ENCODE data around the gene NEURL3.
A peak's percentile ranks its signal among the peaks of the same experiment; 100 is the strongest.

Gene NEURL3

GRCh38 chr2:96537066-96537733 lies 32.0 kb upstream of the NEURL3 start:
- Histone ChIP-seq H3K27me3 (replicated peaks; ENCODE audit: control insufficient read depth, insufficient read depth, low read length) (no peaks in the 10 kb centered on the region), H3K36me3 (ENCODE audit: control insufficient read depth, insufficient read depth, low read length) (peaks cover 7% of the 10 kb centered on the region), H3K4me3 (replicated peaks; ENCODE audit: low read depth, low read length) (peak overlapping the region; percentile 94)
- TF ChIP-seq CTCF (IDR thresholded peaks at IDR 0.05; ENCODE audit: insufficient read depth, low read length, poor library complexity, severe bottlenecking), result no peak
- peak; percentile 91 for DNase-seq (ENCODE audit: extremely low read depth, insufficient read length)

GRCh38 chr2:96536445-96537065 lies 31.4 kb upstream of the NEURL3 start, which contains the start of gene ARID5A:
TSS of gene ARID5A (plus strand) at chr2:96536752. CDS start at chr2:96536827, 75 bp downstream.
- H3K4me3 ChIP-seq (replicated peaks; ENCODE audit: low read depth, low read length), result peak within 1 kb of the TSS; percentile 94
- peaks cover 2% of the 10 kb centered on the region for H3K36me3 ChIP-seq (ENCODE audit: control insufficient read depth, insufficient read depth, low read length)
- DNase-seq (ENCODE audit: extremely low read depth, insufficient read length), result peak; percentile 95
- no peak for TF ChIP-seq CTCF (IDR thresholded peaks at IDR 0.05; ENCODE audit: insufficient read depth, low read length, poor library complexity, severe bottlenecking)
- H3K27me3 ChIP-seq (replicated peaks; ENCODE audit: control insufficient read depth, insufficient read depth, low read length), result no peaks in the 10 kb centered on the region

GRCh38 chr2:96535331-96535730 lies 30.2 kb upstream of the NEURL3 start:
- Histone ChIP-seq H3K4me3 (replicated peaks; ENCODE audit: low read depth, low read length) (no peak overlapping the region), H3K36me3 (ENCODE audit: control insufficient read depth, insufficient read depth, low read length) (peaks cover 2% of the 10 kb centered on the region), H3K27me3 (replicated peaks; ENCODE audit: control insufficient read depth, insufficient read depth, low read length) (no peaks in the 10 kb centered on the region)
- no peak for DNase-seq (ENCODE audit: extremely low read depth, insufficient read length)
- TF ChIP-seq CTCF (IDR thresholded peaks at IDR 0.05; ENCODE audit: insufficient read depth, low read length, poor library complexity, severe bottlenecking), result no peak

- TF ChIP-seq CTCF (IDR thresholded peaks at IDR 0.05; ENCODE audit: insufficient read depth, low read length, poor library complexity, severe bottlenecking), result no peak
- Histone ChIP-seq H3K27me3 (replicated peaks; ENCODE audit: control insufficient read depth, insufficient read depth, low read length) (no peaks in the 10 kb centered on the region), H3K36me3 (ENCODE audit: control insufficient read depth, insufficient read depth, low read length) (peaks cover 2% of the 10 kb centered on the region), H3K4me3 (replicated peaks; ENCODE audit: low read depth, low read length) (no peak overlapping the region)
- DNase-seq (ENCODE audit: extremely low read depth, insufficient read length), result no peak
These were observed 29.6 kb upstream of the NEURL3 start for GRCh38 chr2:96534701-96535181.

- TF ChIP-seq CTCF (IDR thresholded peaks at IDR 0.05; ENCODE audit: insufficient read depth, low read length, poor library complexity, severe bottlenecking), result no peak
- DNase-seq (ENCODE audit: extremely low read depth, insufficient read length), result no peak
- no peak overlapping the region for H3K4me3 ChIP-seq (replicated peaks; ENCODE audit: low read depth, low read length)
- no peaks in the 10 kb centered on the region for H3K27me3 ChIP-seq (replicated peaks; ENCODE audit: control insufficient read depth, insufficient read depth, low read length)
- no peaks in the 10 kb centered on the region; the same call in 1 of the 2 replicates for H3K36me3 ChIP-seq (ENCODE audit: control insufficient read depth, insufficient read depth, low read length)
These were observed 29.0 kb upstream of the NEURL3 start for GRCh38 chr2:96534141-96534540.

Measured in GM06990 (cell line).